GM13976 (cell line): Measurements from ENCODE around the gene MORN4.
"Not testable (repeated sequence)": the region's sequence is repeated elsewhere in the genome, so short reads cannot be mapped to it uniquely, and the experiment has no call there.

Experiments
- DNase-seq: peaks from one replicate; pipeline ENCODE4 v3.0.0; 2012; ENCODE audit warnings: low spot score
- in situ Hi-C: fragments of 300-500 bp; cut with MboI; formaldehyde crosslinking; loops from one replicate; pipeline ENCODE4 v1.12.0; 2022; ENCODE audit warnings: low sequenced_read_pairs, mixed read lengths, inconsistent platforms; ENCODE audit not compliant: unreplicated experiment
- TF ChIP-seq, protein P1 (sequence below): IDR thresholded peaks from 2 replicates; pipeline ENCODE4 v1.5.1; 2012; ENCODE audit warnings: borderline replicate concordance, mild to moderate bottlenecking; ENCODE audit not compliant: insufficient read depth; ENCODE audit errors: extremely low read depth, missing control alignments, control extremely low read depth

The MORN4 gene

DNA sequence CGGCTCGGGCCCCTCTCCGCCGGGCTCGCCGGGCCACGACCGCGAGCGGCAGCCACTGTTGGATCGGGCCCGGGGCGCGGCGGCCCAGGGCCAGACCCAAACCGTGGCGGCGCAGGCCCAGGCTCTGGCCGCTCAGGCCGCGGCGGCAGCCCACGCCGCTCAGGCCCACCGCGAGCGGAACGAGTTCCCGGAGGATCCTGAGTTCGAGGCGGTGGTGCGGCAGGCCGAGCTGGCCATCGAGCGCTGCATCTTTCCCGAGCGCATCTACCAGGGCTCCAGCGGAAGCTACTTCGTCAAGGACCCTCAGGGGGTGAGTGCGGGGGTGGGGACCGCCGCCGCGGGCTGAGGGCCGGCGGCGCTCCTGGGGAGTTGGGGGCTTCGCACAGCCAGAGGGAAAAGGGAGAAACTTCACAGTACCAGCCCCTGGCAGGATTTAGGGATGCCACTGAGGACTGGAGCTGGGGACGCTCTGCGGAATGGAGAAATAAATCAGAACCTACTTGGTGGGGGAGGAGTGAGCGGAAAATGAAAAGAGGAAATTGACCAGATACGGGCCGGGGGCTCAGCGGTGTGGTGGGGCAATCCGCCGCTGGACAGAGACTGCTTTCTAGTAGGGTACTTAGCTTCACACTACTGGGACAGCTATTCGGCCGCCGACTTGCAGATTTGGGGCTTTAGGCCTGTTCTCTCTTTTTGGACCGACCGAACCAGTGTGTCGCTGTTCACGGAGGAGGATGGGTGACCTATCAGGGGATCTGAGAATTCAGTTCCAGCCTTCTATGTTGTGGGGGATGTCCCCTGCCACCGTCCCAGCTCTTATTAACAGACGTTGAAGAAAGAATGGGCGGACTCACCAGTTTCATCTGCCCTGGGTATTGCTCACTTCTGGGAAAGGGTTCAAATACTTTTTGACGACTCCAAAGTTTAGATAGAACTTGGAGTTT, 7.8 kb upstream of the MORN4 start:
- in situ Hi-C loops, result no loop called here
- TF ChIP-seq, protein P1, sequence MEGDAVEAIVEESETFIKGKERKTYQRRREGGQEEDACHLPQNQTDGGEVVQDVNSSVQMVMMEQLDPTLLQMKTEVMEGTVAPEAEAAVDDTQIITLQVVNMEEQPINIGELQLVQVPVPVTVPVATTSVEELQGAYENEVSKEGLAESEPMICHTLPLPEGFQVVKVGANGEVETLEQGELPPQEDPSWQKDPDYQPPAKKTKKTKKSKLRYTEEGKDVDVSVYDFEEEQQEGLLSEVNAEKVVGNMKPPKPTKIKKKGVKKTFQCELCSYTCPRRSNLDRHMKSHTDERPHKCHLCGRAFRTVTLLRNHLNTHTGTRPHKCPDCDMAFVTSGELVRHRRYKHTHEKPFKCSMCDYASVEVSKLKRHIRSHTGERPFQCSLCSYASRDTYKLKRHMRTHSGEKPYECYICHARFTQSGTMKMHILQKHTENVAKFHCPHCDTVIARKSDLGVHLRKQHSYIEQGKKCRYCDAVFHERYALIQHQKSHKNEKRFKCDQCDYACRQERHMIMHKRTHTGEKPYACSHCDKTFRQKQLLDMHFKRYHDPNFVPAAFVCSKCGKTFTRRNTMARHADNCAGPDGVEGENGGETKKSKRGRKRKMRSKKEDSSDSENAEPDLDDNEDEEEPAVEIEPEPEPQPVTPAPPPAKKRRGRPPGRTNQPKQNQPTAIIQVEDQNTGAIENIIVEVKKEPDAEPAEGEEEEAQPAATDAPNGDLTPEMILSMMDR, result no peak
- peak; percentile 51 for DNase-seq

DNA sequence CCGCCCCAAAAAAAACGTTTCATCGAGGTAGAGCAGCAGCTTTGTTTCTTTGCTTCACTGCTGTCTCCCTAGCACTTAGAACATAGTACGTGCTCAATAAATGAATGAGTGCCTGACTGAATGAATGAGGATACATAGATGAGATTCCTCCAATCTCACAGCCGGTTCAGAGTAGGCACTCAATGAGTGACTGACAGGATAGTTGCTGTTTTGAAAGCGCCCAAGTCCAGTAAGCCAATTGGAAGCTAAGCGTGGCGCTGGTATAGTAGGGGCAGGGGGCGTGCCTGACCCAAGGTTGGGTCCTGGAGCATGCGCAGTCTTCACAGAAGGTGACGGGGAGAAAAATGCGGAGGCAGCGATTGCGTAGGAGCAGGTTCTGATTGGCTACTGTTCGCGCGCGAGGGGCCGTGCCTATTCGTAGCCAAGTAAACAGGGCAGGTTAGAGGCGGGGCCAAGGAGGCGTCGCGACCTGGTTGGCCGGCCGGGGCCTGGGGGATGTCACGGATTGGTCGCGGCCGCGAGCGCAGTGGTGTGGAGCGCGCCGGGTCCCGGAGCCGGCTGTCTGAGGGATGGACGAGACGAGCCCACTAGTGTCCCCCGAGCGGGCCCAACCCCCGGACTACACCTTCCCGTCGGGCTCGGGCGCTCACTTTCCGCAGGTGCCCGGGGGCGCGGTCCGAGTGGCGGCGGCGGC, 7.0 kb upstream of the MORN4 start, which contains the start of gene PI4K2A:
TSS of gene PI4K2A (plus strand) at position 498 of the 694 bp plus-strand sequence. CDS start at position 570, 72 bp downstream.
- TF ChIP-seq, protein P1, result no peak
- DNase-seq, result peak; percentile 98
- in situ Hi-C loops, result no loop called here

DNA sequence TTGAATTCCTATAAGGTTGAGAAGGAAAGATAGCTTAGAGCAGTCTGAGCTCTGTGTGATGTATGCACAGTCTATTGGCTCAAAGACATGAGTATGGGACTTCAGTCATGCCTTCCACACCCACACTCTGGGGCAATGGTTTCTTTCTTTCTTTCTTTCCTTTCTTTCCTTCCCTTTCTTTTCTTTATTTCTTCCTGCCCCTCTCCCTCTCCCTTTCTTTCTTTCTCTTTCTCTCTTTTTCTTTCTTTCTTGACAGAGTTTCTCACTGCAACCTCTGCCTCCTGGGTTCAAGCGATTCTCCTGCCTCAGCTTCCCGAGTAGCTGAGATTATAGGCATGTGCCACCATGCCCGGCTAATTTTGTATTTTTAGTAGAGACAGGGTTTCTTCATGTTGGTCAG, 5.8 kb upstream of the MORN4 start:
- DNase-seq, in situ Hi-C loops: not testable (repeated sequence)

DNA sequence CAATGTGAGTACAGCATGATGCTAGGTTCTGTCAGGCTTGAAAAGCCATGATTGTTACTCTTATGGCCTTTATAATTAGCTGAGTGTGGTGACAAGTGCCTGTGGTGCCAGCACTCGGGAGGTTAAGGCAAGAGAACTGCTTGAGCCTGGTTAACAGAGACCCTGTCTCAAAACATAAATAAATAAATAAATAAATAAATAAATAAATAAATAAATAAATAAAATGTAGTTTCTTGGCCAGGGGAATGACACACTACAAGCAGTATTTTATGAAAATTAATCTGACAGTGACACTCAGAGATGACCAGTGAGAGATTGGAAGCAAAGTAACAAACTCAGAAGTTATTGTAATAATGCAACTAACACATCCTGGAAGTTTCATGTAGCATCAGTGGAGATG, 2.3 kb upstream of the MORN4 start:
- TF ChIP-seq, protein P1, result no peak
- DNase-seq, result no peak
- in situ Hi-C loops, result no loop called here

DNA sequence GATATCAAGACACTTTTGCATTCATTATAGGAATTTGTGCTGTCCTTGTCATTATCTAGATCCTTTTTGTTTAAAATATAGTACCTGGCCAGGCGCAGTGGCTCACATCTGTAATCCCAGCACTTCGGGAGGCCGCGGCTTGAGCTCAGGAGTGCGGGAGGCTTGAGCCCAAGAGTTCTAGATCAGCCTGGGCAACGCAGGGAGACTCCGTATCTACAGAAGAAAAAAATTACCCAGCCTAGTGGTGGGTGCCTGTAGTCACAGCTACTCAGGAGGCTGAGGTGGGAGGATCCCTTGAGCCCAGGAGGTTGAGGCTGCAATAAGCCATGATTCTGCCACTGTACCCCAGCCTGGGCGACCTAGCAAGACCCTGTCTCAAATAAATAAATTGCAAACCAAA, 621 bp upstream of the MORN4 start:
- TF ChIP-seq, protein P1, result no peak

DNA sequence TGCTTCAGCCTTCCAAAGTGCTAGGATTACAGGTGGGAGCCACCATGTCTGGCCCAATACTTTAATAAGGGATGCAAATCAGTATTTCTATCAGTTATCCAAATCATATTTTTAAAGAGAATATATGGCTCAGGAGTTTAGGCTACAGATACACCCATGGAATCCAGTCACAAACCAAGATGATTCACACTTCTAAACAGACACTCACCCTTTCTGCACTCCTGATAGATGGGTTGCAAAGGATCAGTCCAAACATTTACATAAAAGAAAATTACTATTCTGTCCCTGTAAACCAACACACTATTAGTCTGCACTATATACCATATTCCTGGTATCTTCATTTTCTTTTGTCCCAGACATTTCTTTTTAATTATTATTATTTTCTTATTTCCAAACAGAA, 2.2 kb downstream of the MORN4 start:
- in situ Hi-C loops, result no loop called here
- no peak for DNase-seq
- TF ChIP-seq, protein P1, result no peak

More for the DNA sequence above, 621 bp upstream of the MORN4 start:
- in situ Hi-C loops, result no loop called here
- no peak for DNase-seq

DNA sequence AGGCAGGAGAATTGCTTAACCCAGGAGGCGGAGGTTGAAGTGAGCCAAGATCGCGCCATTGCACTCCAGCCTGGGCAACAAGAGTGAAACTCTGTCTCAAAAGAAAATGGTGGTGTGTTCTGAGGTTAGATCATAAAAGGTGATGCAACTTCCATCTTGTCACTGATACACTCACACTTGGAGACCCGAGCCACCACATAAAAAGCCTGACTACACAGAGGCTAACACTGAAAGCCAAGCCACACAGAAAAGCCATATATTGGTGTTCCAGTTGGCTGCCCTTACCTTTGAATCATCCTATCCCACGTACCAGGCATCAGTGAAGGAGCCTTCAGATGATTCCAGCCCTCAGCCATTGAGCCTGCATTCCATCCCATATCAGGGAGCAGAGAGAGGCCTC, 4.0 kb downstream of the MORN4 start:
- no peak for DNase-seq
- in situ Hi-C loops, result no loop called here
- TF ChIP-seq, protein P1, result no peak
